Panc1 (cell line): ENCODE measurements around the gene PRRG3.

Experiments used
- TCF7L2 ChIP-seq: IDR thresholded peaks from 2 replicates; pipeline ENCODE4 v1.6.1; 2011; ENCODE audit warnings: mild to moderate bottlenecking, low read depth, low read length, inconsistent platforms
- TF ChIP-seq, protein P1 (sequence below): fragments of 450-650 bp; IDR thresholded peaks from 2 replicates; pipeline ENCODE4 v1.5.1; 2017; ENCODE audit warnings: mild to moderate bottlenecking

DNA sequence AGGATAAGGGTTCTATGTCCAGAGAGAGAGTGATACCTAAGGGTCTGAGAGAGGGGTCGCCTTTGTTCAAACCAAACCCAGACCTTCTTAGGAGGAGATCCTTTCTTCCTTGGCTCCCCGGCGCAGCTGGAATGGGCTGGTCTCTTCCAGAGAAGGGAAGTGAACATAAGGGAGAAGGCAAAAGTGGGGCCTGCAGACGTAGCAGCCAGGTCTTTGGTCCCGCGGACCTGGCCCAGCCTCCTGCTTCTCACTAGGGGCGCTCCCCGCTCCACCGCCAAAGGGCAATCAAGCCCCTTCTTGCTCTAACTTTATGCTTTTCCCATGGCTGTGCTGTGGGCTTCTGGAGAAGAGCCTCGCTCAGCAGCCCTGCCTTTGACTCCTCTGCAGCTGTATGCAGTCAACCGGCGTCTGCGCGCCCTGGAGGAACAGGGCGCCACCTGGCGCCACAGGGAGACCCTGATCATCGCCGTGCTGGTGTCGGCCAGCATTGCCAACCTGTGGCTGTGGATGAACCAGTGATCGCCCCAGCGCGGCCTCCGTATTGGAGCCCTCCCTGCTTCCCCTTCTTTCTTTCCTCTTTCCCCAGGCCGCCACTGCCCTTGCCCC, 27.1 kb downstream of the PRRG3 start:
- TF ChIP-seq, protein P1, sequence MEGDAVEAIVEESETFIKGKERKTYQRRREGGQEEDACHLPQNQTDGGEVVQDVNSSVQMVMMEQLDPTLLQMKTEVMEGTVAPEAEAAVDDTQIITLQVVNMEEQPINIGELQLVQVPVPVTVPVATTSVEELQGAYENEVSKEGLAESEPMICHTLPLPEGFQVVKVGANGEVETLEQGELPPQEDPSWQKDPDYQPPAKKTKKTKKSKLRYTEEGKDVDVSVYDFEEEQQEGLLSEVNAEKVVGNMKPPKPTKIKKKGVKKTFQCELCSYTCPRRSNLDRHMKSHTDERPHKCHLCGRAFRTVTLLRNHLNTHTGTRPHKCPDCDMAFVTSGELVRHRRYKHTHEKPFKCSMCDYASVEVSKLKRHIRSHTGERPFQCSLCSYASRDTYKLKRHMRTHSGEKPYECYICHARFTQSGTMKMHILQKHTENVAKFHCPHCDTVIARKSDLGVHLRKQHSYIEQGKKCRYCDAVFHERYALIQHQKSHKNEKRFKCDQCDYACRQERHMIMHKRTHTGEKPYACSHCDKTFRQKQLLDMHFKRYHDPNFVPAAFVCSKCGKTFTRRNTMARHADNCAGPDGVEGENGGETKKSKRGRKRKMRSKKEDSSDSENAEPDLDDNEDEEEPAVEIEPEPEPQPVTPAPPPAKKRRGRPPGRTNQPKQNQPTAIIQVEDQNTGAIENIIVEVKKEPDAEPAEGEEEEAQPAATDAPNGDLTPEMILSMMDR, result peak; percentile 75
- no peak for TF ChIP-seq TCF7L2
